Tibial nerve (tissue), 3 donors: Measurements from ENCODE around the gene KIAA0319L.

Experiments used
- POLR2A ChIP-seq, 2 donors: fragments of 450-650 bp; IDR thresholded peaks; one replicate each; pipeline ENCODE4 v1.6.1; 2017; ENCODE audit warnings: antibody characterized with exemption in 2 of 2, mild to moderate bottlenecking in 2 of 2, moderate library complexity in 2 of 2
- TF ChIP-seq, protein P1 (sequence below), 5 experiments: fragments of 200-600 bp in 3 of 5; fragments of 450-650 bp in 2 of 5; sonication (generic) in 3 of 5; IDR thresholded peaks; one replicate each; pipeline ENCODE4 v1.5.1; 2016 to 2019; ENCODE audit warnings: antibody characterized with exemption in 5 of 5, mild to moderate bottlenecking in 3 of 5, moderate library complexity in 2 of 5

DNA sequence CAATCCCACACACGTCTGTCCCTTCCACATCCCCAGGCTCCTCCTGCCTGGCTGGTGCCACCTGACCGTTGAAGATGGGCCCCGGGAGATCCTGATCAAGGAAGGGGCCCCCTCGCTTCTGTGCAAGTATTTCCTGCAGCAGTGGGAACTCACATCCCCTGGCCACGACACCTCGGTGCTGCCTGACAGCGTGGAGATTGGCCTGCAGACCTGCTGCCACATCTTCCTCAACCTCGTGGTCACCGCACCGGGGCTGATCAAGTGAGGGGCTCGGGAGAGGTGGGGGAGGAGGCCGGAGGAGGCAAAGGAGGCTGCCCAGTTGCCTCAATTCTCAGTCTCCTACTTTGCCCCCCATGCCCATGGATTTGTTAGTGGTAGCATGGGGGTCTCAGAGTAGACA is 6.0 kb upstream of the KIAA0319L start:
- TF ChIP-seq, protein P1, sequence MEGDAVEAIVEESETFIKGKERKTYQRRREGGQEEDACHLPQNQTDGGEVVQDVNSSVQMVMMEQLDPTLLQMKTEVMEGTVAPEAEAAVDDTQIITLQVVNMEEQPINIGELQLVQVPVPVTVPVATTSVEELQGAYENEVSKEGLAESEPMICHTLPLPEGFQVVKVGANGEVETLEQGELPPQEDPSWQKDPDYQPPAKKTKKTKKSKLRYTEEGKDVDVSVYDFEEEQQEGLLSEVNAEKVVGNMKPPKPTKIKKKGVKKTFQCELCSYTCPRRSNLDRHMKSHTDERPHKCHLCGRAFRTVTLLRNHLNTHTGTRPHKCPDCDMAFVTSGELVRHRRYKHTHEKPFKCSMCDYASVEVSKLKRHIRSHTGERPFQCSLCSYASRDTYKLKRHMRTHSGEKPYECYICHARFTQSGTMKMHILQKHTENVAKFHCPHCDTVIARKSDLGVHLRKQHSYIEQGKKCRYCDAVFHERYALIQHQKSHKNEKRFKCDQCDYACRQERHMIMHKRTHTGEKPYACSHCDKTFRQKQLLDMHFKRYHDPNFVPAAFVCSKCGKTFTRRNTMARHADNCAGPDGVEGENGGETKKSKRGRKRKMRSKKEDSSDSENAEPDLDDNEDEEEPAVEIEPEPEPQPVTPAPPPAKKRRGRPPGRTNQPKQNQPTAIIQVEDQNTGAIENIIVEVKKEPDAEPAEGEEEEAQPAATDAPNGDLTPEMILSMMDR (IDR thresholded peaks at IDR 0.05): no peak
- no peak for TF ChIP-seq POLR2A (IDR thresholded peaks at IDR 0.05)
